Measurements from ENCODE around the gene RBBP7.

The RBBP7 gene

DNA sequence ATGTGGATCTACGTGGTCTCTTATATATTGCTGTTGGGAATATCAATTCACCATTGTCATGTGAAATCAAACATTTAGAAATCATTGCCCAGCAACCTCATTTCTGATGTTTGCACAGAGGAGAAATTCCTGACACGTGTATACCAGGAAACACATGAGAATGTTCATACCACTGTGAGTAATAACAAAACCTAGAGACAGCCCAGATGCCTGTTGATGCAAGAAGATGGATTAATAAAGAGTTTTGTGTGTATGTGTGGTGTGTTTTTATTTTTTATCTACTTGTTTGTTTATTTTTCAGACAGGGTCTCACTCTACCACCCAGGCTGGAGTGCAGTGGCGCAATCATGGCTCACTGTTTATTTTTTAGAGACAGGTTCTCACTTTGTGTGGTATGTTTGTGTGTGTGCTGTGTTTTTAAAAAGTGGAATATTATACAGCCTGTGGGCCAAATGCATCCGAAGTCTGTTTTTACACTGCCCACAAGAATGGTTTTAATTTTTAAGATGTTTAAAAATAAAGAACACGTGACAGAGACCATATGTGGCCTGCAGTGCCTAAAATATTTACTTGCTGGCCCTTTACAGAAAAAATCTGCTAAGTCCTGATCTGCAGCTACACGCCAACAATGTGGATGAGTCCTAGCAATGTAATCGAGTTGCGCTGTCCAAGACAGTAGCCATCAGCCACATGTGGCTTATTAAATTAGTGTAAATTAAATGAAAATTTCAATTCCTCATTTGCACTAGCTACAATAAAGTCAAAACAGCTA is 44.7 kb downstream of the RBBP7 start:
- DNase-seq, result peak; percentile 43

DNA sequence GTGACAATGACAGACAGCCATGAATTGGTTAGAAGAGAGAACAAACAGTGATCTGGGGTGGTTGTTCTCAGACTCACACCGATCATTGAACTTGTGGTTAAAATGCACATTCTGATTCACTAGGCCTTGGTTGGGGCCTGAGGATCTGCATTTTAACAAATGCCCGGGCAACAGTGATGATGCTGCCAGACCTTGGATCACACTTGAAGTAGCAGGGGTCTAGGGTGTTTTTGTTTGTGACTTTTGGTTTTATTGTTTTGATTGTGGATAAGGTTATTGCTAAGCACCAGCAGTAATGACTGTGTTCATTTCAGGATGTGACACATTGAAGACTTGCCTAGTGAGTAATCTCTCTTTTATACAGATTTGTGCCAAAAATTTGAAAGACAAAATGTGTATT is 47.4 kb downstream of the RBBP7 start:
- peak; percentile 67 for DNase-seq

DNA sequence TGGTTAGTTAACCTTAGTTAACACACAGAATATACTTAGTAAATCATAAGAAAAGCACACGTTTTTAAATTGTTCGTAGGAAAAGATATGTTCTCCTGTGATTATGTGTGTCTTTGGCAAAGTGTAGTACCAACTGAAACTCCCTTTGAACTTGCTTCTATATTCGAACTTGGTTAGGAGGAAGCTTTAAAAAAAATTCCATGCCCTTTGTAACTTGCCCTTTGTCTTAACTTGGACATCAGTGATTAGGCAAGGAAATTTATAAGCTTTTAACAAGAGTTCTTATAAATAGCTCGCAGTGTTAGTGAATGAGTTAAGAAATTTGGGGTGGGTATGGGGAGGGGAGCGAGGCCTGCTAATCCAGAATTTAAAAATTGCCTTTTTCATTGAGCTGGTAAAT is 50.5 kb downstream of the RBBP7 start:
- no peak for DNase-seq

DNA sequence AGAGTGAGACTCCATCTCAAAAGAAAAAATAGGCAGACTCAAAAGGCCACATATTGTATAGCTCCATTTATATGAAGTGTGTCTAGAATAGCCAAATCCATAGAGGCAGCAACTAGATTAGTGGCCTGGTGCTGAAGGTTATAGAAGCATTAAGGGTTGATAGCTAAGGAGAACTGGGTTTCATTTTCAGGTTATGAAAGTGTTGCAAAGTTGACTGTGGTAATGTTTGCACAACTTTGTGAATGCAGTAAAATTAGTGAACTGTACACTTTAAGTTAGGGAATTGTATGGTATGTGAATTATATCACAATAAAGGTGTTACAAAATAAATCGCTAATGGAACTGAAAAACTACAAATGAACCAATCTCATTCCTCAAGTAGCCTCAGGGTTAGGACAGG is 55.6 kb downstream of the RBBP7 start:
- DNase-seq, result no peak

DNA sequence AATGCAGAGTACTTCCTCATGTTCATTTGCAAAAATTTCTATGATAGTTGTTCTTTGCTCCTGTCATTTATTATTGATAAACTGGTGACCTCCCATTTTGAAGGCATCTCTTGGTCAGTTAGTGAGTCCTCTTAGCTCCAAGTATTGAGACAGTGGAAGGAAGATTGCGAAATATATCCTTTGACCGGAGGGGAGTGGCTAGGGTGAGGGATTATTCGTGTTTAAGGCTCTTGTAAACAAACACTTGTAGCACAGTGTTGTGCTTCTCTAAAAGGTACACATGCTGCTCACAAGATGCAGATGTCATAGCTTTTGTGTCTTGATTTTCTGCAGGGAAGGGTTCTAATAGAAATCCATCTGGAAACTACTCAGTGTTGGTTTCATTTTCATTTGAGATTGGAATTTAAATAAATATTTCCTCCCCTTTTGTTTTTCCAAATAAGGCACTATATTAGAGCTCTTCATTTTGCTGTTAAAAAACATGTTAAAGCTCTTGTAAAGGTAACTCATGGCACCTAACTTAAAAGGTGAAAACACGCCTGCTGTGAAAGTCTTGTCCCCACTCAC is 62.1 kb downstream of the RBBP7 start:
- DNase-seq, result no peak

DNA sequence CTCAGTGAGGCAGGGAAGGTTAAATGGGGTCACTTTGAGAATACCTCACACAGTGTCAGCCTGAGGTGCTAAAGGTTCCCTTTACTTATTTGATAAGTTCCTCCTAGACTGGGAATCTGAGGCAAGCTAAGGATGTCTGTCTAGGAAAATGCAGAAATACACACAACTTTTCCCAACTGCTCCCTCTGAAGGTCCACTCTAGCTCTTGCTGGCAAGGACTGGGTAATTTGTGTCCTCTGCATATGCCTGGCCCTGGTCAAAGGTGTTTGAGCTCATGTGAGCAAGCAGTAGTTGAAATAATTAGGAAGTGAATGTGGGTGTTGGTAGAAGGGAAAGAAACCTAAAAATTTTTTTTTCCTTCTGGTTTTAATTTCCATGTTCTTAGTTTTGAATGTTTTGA is 62.6 kb downstream of the RBBP7 start:
- DNase-seq, result no peak

DNA sequence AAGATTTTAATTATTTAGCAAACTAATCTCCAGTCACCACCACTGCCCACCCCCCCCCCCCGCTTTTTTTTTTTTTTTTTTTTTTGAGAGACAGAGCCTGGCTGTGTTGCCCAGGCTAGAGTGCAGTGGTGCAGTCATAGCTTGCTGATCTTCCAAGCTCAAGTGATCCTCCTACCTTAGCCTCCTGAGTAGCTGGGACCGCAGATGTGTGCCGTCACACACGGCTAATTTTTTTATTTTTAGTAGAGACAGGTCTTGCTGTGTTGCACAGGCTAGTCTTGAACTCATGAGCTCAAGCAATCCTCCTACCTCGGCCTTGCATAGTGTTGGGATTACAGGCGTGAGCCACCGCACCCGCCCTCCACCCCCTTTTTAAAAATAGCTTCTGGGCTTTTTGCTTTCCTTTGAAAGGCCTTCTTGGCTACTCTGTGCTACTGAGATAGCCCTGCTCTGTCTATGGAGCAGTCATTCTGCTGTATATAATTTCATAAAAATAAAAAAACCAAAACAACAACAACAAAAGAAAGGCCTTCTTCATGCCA is 65.2 kb downstream of the RBBP7 start:
- DNase-seq, result no peak

DNA sequence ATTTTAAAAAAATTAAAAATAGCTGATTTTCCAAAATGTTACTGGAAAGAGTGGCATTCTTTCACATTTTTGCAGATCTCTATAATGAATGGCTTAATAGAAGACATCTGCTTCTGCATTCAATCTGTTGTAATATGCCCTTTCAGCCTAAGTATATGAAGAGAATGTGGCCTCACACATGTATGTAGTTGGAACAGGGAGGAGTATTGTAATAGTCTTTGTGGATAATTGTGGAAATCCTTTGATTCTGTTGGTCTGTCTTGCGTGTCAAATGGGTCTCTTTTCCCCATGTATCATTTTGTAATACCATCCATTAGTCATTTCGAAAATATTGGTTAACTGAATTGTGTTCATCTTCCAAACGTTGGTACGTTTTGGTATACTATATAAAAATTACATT is 72.3 kb downstream of the RBBP7 start:
- peak; percentile 35 for DNase-seq

DNA sequence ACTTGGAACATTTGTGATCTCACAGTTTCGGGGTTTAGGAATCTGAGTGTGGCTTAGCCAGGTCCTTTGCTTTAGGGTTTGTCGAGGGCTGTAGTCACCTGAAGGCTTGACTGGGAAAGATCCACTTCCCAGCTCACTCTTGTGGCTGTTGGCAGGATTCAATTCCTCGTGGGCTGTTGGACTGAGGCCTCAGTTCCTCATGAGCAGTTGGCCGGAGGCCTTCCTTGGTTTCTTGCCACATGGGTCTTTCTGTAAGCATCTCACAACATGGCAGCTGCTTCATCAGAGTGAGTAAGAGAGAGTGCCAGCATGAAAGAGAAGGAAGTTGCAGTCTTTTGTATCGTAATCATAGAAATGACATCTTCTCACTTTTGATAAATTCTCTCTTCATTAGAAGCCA is 72.8 kb downstream of the RBBP7 start:
- DNase-seq, result peak; percentile 17

DNA sequence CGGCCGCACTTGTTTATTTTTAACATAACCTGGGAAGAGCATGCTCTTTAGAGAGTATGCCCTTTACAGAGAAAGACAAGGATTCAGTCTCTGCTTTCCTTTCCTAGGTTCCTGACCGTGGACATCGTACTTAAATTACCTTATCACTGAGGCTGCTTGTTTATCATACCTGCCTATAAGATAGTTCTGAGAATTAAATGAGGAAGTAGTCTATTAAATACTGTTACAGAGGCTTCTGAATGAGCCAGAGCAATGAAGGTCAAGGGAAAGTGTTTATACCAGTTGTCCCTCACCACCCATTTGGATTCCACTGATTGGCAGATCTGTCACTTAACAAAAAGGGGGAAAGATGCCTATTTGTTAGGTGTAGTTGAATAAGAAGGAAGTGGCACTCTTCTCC is 73.9 kb downstream of the RBBP7 start:
- no peak for DNase-seq

All from fibroblast of skin of right biceps (primary cell).